HT1080 (cell line): ENCODE results near the gene ZNF646. TPM values are rescaled to one million over a fixed set of nuclear protein-coding genes. Genes with fewer than 3 reads are reported as not detected.

ENCODE experiments used
- DNase-seq: peaks from one replicate; pipeline ENCODE4 v3.0.0-alpha.2; 2015; ENCODE audit warnings: low read depth
- total RNA-seq: library from RNA; depleted of rRNA; stranded (reverse); fragments of >200 nt; shearing (Covaris generic); gene quantifications from 2 replicates; pipeline ENCODE4 v1.2.3, GENCODE V29; 2014

Gene ZNF646
- total RNA-seq, 1 experiment from 2014 or later = 24.8 TPM

DNA sequence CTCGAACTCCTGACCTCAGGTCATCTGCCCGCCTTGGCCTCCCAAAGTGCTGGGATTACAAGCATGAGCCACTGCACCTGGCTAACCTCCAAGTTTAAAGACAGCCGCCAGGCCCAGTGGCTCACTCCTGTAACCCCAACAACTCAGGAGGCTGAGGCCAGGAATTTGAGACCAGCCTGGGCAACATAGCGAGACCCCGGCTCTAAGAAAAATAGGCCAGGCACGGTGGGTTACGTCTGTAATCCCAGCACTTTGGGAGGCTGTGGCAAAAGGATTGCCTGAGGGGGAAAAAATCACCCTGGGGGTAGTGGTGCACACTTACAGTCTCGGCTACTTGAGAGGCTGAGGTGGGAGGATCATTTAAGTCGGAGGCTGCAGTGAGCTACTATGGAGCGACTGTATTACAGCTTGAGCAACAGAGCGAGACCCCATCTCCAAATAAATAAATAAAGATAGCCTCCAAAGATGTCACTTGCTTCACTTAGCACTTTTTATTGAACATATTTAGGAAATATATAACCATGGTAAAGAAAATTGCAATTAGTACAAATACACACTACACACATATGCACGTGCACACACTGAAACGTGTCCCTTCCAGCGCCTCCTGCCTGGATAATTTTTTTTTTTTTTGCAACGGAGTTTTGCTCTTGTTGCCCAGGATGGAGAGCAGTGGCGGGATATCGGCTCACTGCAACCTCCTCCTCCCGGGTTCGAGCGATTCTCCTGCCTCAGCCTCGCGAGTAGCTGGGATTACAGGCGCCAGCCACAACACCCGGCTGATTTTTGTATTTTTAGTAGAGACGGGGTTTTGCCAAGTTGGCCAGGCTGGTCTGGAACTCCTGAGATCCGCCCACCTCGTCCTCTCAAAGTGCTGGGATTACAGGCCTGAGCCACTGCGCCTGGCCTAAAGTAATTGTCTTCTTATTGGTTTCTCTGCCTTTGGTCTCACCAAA lies 32.6 kb downstream of the ZNF646 start:
- no peak for DNase-seq

DNA sequence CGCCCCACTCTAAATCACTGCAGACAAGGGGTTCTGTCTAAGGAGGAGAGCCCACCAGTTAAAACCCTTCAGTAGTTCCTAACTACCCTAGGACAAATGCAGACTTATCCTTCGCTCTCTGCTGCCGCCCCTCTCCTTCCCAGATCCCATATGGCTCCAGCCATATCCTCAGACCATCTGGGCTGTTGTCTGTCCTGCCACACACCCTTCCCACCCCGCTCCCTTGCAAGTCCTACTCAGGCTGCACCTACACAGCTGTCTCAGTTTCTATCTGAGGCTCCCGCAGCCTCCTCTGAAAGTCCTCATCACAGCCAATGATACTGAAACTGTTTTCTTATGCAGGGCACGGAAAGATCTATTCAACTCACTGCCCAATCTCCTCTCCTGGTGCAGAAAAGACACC lies 33.2 kb downstream of the ZNF646 start:
- no peak for DNase-seq

DNA sequence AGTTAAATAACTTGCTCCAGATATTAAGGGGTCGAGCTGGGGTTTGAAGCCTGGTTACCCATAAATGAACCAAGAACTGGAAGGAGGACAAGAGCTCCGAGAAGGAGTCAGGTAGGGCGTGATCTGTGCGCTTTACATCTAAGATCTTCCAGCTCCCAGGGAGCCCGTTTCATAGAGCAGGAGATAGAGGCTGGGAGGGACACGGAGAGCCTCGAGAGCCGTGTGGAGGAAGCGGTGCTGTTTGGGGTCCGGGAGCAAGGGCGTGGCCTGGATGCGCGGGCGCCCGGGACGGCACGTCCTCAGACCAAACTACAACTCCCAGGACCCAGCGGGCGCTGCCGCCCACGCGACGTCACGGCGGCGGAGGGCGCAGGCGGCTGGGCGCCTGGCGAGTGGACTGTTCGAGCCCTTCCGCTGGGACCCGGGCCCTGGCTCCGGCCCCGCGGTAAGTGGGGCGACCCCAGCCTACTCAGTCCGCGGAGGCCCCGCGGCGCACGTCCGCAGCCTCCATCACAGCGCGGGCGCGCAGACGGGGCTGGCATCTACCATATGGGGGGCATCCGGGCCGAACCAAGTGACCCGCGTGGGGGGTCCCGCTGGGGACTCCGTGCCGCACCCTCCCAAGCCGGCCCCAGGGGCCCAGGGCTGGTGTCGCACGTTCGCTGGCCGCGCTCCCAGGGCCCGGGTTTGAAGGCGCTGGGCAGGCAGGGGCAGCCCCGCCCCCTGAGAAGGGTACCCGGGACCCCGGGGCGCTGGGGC lies 34.0 kb downstream of the ZNF646 start, which contains the start of gene BCKDK:
BCKDK (plus strand) TSS at position 352 of the 759 bp plus-strand sequence. CDS start 838 bp downstream, outside the sequence.
- peak; percentile 74 for DNase-seq

DNA sequence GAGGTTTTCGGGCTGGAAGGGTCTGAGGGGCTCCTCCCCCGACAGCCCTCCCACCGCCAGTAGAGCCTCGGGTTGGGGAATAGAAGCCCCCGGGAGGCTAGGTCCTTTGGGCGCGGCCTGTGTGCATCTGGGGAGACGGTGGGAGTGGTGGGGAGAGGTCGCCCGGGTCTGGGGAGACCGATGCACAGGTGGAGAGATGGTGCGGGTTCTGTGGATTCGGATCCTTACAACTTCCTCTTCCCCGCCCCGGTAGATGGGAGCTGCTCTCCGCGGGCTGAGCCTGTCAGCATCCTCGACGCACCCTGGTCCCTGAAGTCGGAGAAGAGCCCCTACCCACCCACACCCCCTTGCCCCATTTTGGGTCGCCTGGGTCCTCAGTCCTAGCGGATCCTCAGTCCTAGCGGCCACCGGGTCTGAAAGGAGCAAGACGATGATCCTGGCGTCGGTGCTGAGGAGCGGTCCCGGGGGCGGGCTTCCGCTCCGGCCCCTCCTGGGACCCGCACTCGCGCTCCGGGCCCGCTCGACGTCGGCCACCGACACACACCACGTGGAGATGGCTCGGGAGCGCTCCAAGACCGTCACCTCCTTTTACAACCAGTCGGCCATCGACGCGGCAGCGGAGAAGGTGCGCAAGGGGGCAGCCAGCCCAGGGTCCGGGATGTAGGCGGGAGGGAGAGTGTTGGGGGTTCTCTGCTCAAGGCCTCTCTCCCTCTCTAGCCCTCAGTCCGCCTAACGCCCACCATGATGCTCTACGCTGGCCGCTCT lies 34.8 kb downstream of the ZNF646 start:
- no peak for DNase-seq

DNA sequence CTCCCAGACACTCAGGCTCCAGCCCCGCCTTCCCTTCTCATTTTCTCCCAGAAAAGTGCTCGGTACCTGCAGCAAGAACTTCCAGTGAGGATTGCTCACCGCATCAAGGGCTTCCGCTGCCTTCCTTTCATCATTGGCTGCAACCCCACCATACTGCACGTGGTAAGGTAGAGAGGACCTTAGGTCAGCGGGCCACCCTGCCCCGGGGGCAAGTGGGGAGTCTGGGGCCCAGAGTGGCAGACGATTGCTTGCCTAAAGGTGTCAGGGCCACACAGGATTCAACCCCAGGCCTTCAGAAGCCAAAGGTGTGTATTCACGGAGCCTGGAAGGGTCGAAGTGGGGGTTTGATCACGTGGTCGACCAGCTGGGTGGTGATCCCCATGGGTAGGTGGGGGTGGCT lies 35.4 kb downstream of the ZNF646 start:
- DNase-seq = no peak

DNA sequence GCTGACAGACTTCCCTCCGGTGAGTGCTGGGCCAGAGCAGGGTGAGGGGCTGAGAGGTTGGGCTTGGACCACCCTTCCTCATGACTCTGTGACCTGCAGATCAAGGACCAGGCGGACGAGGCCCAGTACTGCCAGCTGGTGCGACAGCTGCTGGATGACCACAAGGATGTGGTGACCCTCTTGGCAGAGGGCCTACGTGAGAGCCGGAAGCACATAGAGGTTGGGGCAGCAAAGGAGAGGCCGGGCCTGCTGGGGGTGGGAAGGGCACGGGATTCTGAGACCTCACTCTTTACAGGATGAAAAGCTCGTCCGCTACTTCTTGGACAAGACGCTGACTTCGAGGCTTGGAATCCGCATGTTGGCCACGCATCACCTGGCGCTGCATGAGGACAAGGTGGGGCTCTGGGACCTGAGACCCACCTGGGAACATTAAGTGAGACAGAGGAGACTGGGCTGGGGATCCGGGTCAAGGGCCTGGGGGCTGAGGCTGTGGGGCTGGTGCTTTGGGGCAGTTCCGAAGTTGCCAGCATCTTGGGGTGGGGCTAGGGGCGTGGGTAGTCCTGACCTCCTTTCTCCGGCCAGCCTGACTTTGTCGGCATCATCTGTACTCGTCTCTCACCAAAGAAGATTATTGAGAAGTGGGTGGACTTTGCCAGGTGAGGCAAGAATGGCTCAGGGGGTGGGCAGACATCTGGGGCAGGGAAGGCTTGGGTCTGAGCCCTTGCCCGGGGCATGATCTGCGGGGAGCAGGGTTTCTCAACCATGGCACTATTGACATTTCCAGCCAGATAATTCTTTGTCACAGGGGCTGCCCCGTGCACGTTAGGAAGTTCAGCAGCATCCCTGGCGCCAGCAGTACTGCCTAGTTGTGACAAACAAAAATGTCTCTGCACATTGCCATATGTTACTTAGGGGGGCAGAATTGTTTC lies 36.1 kb downstream of the ZNF646 start:
- DNase-seq = no peak

DNA sequence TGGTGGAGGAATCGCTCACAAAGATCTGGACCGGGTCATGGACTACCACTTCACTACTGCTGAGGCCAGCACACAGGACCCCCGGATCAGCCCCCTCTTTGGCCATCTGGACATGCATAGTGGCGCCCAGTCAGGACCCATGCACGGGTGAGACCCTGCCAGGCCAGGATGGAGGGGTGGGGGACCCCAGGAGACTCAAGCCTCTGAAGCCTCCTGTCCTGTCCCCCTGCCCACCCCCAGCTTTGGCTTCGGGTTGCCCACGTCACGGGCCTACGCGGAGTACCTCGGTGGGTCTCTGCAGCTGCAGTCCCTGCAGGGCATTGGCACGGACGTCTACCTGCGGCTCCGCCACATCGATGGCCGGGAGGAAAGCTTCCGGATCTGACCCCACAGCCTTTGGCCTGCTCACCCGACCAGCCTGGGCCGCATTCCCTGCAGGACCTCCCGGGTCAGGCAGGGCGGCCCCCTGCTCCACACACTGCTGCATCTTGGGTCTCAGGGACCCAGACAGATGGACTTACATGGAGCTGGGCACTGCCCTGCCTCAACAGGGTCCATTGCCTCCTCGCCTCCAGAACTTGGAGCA lies 37.8 kb downstream of the ZNF646 start:
- no peak for DNase-seq

DNA sequence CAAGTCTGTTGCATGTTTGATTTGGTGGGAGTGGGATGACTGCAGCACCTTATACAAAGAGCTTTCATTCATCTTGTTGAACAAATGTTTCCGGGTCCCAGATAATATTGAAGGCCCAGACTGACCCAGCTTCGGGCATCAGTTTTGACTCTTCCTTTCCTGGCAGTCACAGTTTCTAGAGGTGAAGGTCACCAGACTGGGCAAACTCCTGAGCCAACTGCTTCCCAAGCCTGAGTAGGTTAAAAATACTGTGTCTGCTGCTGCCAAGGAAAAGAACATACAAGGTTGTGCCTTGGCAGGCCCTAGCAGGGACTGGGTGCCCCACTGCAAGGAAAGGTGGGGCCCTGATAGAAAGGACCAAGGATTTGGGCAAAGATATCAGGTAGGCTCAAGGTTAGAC lies 38.5 kb downstream of the ZNF646 start:
- no peak for DNase-seq

DNA sequence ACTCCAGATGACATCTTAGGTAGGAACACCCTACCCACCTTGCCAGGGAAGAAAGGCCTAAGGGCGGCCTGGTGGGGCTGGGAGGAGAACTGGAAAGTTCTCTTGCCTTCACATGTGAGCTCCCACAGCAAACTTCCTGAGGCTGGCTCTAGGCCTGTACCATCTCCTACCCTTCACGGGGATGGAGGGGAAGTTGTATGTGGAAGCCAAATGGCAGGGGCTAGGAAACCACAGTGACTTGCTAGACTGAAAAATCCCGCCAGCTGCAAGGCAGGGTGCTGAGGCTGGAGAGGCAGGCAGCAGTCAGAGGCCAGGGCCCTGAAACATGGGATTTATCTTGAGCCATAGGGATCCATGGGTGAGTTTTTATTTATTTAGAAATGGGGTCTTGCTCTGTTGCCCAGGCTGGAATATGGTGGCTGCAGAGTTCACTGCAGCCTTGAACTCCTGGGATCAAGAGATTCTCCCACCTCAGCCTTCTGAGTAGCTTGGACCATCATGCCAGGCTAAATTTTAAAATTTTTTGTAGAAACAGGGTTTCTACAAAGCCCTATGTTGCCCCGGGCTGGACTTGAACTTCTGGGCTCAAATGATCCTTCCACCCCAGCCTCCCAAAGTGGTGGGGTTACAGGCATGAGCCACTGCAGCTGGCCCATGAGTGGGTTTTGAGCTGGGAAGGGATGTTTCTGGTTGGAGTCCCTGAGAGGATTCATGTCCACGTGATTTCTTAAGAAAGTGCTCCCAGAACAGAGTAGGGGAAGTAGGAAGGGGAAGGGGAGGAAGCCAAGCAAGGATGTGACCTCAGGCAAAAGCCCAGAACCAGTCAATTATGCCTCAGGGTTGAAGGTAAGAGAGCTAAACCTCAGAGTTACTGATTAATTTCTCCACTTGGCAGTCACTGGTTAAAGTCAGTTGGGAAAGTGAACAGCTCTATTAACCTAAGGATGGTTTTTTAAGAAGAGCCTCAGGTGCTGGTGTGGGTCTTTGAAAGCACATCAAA lies 39.2 kb downstream of the ZNF646 start:
- no peak for DNase-seq

DNA sequence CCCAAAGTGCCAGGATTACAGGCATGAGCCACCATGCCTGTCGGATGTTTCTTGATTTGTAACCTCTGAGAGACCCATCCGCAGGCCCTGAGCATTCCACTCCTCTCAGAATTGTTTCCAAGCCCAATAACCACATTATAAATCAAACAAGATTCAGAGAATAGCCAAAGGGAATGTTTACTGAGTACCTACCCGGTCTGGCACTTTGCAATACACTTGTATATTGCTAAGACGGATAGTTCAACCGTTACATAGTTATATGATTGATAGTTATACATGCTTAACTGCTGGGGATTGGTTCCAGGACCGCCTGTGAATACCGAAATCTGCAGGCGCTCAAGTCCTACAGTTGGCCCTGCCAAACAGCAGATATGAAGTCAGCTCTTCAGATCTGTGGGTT lies 40.2 kb downstream of the ZNF646 start:
- no peak for DNase-seq

DNA sequence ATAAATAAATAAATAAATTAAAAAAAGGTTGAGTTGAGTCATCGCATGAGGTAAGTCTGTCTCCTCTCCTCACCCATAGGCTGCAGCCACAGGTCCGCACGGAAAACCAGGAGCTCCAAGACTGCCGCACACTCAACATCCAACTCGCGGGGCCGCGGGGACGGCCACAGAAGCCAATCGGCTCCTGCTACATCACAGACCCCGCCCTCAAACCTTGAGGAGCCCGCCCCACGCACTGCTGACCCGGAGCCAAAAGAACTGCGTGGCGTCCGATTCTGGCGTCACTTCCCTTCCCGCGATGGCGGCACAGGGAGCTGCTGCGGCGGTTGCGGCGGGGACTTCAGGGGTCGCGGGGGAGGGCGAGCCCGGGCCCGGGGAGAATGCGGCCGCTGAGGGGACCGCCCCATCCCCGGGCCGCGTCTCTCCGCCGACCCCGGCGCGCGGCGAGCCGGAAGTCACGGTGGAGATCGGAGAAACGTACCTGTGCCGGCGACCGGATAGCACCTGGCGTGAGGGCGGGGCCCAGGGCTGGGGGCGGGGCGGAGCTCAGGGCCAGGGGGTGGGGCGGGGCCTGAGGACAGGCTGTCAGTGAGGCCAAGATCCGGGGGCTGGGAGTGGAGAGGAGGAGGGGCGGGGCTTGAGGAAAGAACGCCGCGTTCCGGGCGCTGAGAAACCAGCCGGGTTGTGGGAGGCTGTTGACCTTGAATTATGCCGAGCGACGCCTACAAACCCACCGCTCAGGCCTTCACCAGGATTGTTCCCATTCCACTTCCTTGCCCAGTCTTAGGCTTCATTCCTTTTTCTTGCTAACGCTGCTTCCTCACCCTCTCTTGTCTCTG lies 43.4 kb downstream of the ZNF646 start, which contains the start of gene KAT8:
KAT8 (plus strand) TSS at position 281 of the 839 bp plus-strand sequence; CDS start at position 299, 18 bp downstream.
- peak; percentile 97 for DNase-seq

DNA sequence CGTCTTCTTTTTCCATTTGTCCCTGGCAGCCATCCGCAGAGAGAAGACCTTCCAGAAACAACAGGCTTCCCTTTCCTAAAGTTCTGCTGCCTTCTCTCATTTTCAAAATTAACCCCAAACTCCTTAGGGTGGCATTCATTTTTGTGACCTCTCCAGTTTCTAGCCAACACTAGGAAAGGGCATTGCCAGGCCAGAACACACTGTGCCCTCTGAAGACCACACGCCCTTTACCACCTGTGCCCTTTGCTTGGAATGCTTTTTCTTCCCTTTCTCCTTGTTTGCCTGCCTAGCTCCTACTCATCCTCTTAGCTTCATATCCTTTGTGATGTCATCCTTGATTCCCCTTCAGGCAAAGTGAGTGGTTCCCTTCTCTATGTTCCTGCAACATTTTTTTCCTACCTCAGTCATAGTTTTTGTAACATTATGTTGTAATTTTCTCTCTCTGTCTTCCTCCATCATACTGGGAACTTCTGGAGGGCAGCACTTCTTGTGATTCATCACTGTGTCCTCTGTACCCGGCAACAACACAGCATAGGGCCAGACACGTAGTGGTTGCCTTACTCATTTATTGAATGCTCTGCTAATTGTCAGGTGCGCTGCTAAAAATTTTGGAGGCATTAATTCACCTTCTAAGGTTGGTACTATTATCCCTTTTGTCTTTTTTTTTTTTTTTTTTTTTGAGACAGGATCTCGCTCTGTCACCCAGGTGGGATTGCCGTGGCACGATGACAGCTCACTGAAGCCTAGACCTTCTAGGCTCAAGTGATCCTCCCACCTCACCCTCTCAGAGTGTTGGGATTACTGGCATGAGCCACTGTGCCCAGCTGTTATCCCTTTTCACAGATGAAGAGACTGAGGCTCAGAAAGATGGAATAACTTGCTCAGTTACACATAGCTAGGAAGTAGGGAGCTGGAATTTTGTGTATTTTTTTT lies 44.3 kb downstream of the ZNF646 start:
- no peak for DNase-seq

DNA sequence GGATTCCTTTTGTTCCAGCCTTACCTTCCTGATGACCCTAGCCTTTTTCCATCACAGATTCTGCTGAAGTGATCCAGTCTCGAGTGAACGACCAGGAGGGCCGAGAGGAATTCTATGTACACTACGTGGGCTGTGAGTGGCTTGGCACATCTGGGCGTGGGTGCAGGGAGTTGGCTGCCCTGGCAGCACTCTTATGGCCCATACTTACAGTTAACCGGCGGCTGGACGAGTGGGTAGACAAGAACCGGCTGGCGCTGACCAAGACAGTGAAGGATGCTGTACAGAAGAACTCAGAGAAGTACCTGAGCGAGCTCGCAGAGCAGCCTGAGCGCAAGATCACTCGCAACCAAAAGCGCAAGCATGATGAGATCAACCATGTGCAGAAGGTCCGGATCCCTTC lies 45.9 kb downstream of the ZNF646 start:
- DNase-seq = no peak

DNA sequence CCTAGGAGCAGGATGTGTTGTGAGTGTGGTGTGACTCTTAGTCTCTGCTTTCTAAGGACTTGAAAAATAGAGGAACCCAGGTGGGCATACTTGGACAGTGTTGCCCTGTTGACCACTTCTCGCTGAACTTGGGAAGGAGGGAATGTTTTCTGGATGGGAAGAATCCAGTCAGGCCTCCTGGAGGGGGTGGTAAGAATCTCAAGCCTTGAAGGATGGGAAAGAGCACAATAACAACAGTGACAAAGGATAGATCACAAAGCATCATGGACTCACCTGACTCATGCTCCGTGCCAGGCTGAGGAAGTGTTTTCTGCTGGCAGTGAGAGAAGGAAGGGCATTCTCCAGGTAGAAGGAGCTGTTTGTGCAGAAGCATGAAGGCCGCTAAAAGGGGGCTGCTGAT lies 51.6 kb downstream of the ZNF646 start:
- no peak for DNase-seq

DNA sequence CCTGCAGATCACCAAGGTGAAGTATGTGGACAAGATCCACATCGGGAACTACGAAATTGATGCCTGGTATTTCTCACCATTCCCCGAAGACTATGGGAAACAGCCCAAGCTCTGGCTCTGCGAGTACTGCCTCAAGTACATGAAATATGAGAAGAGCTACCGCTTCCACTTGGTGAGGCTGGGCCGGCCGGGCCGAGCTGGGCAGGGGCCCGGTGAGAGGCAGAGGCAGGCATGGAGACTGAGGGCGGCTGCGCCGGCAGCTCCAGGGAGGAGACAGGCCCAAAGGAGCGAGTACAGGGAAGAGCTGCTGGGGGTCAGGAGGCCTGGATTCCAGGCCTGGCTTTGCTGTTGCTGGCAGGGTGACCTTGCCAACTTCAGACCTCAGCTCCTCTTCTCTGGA lies 53.0 kb downstream of the ZNF646 start:
- DNase-seq = no peak

DNA sequence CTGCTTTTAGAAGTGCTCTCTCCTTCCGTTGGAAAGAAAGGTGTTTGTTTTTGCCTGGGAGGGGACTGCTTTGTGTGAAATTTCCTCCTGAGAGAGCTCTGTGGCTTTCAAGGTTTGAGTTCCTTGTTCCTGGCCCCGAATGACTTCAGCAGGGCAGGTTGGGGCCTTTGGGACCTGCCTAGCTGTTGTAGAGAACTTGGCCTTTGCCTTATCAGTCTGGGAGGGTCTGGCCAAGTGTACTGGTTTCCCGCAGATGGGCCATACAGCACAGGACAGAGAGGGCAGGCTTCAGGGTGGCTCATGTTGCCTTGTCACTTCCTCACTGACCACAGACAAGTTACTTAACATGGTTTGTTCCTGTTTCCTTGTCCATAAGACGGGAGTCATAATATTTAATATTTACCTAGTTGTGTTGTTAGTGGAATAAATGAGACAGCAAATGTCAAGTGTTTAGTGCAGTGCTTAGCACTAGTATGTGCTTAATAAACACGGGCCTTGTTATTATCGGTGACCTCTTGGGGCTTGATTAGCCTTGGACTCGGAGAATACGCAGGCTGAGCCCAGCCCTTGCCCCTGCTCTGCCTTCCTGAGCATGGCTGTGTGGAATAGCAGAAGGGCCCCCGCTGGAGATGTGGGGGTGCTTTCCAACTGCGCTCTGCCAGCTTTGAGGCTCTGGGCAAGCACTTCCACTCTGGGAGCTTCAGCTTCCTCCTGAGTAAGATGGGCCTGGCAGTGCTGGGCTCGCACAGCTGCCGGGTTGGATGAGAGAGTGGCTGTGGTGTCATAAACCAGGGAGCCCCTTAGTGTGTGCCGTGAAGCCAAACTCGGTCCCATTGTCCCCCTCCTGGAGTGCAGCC lies 54.7 kb downstream of the ZNF646 start:
- no peak for DNase-seq
